Sigmoid colon (tissue), 3 donors: ENCODE data around the gene TCERG1.

Source experiments
- POLR2A ChIP-seq, 2 donors: fragments of 450-650 bp; IDR thresholded peaks; one replicate each; pipeline ENCODE4 v1.6.1; 2016; ENCODE audit warnings: antibody characterized with exemption in 2 of 2, mild to moderate bottlenecking in 2 of 2, moderate library complexity in 2 of 2
- TF ChIP-seq, protein P1 (sequence below), 4 experiments: fragments of 450-650 bp in 3 of 4; fragments of 200-600 bp in 1 of 4; IDR thresholded peaks; one replicate each; pipeline ENCODE4 v1.5.1; 2016 to 2019; ENCODE audit warnings: antibody characterized with exemption in 4 of 4, mild to moderate bottlenecking in 3 of 4, moderate library complexity in 2 of 4

DNA sequence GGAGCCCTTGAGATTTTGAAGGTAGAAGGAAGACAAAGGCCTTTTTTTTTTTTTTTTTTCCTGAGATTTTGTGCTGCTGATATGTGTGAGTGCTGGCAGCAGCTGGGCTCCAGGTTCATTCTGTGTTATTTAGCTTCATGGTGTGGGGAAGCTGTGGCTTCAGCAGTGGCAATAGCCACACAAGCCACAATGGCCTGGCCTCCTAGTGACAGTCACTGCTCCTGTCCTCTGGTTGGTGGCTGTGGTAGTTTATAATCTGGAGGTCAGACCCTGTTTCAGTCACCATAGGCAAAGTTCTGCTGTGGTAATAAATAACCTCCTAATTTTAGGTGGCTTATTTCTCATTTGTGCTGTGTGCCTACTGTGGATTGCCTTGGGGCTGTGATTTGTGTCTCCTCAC lies 97.1 kb downstream of the TCERG1 start:
- TF ChIP-seq, protein P1, sequence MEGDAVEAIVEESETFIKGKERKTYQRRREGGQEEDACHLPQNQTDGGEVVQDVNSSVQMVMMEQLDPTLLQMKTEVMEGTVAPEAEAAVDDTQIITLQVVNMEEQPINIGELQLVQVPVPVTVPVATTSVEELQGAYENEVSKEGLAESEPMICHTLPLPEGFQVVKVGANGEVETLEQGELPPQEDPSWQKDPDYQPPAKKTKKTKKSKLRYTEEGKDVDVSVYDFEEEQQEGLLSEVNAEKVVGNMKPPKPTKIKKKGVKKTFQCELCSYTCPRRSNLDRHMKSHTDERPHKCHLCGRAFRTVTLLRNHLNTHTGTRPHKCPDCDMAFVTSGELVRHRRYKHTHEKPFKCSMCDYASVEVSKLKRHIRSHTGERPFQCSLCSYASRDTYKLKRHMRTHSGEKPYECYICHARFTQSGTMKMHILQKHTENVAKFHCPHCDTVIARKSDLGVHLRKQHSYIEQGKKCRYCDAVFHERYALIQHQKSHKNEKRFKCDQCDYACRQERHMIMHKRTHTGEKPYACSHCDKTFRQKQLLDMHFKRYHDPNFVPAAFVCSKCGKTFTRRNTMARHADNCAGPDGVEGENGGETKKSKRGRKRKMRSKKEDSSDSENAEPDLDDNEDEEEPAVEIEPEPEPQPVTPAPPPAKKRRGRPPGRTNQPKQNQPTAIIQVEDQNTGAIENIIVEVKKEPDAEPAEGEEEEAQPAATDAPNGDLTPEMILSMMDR (IDR thresholded peaks at IDR 0.05) = no peak
- no peak for TF ChIP-seq POLR2A (IDR thresholded peaks at IDR 0.05)
